ENCODE data around the gene IL31.

DNA sequence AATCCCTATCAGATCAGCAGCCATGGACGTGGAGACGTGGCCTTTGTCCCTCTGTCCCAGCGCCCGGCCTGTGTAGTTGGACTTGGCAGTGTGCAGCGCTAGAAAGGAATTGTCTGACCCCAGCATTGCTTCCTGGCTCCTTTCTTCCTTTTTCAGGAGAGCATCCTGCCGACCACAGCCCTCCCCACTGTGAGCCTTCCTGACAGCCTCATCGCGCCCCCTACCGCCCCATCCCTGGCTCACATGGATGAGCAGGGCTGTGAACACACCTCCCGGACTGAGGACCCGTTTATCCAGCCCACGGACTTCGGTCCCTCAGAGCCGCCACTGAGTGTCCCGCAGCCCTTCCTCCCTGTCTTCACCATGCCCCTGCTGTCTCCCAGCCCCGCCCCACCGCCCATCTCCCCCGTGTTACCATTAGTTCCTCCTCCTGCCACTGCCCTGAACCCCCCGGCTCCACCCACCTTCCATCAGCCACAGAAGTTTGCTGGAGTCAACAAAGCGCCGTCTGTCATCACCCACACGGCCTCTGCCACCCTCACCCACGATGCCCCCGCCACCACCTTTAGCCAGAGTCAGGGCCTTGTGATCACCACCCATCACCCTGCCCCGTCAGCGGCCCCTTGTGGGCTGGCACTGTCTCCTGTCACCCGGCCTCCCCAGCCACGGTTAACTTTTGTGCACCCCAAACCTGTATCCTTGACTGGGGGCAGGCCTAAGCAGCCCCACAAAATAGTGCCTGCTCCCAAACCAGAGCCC, 40.6 kb downstream of the IL31 start:
- TF ChIP-seq, protein P1, sequence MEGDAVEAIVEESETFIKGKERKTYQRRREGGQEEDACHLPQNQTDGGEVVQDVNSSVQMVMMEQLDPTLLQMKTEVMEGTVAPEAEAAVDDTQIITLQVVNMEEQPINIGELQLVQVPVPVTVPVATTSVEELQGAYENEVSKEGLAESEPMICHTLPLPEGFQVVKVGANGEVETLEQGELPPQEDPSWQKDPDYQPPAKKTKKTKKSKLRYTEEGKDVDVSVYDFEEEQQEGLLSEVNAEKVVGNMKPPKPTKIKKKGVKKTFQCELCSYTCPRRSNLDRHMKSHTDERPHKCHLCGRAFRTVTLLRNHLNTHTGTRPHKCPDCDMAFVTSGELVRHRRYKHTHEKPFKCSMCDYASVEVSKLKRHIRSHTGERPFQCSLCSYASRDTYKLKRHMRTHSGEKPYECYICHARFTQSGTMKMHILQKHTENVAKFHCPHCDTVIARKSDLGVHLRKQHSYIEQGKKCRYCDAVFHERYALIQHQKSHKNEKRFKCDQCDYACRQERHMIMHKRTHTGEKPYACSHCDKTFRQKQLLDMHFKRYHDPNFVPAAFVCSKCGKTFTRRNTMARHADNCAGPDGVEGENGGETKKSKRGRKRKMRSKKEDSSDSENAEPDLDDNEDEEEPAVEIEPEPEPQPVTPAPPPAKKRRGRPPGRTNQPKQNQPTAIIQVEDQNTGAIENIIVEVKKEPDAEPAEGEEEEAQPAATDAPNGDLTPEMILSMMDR (IDR thresholded peaks at IDR 0.05): no peak
- TF ChIP-seq POLR2A (IDR thresholded peaks at IDR 0.05): no peak
- no peak for TF ChIP-seq POLR2AphosphoS5 (IDR thresholded peaks at IDR 0.05)

Measured in prostate gland (tissue), 2 donors.